OCI-LY1 (cell line): ENCODE results near the gene PRRC1.

Experiments
- H2AFZ ChIP-seq: fragments of 200-600 bp; sonication (generic), shearing (Covaris generic); 2 replicates; pipeline ENCODE4 v1.6.0; 2014; ENCODE audit warnings: antibody characterized with exemption, mild to moderate bottlenecking, low read length
- H3F3A ChIP-seq: fragments of 200-600 bp; sonication (generic), shearing (Covaris generic); 2 replicates; pipeline ENCODE4 v1.6.0; 2014; ENCODE audit warnings: mild to moderate bottlenecking, antibody characterized with exemption, low read length, moderate library complexity; ENCODE audit not compliant: insufficient read depth
- H3K27ac ChIP-seq: fragments of 200-600 bp; sonication (generic); 2 replicates; pipeline ENCODE4 v1.5.1; 2014; ENCODE audit warnings: low read length, mixed run types, mild to moderate bottlenecking, low read depth; ENCODE audit not compliant: poor library complexity, severe bottlenecking
- H3K27me3 ChIP-seq: fragments of 200-600 bp; sonication (generic); 2 replicates; pipeline ENCODE4 v1.6.0; 2014; ENCODE audit warnings: antibody characterized with exemption, mild to moderate bottlenecking, low read length, moderate library complexity; ENCODE audit not compliant: insufficient read depth
- H3K36me3 ChIP-seq: fragments of 200-600 bp; sonication (generic); 2 replicates; pipeline ENCODE4 v1.6.1; 2014; ENCODE audit warnings: mild to moderate bottlenecking, antibody characterized with exemption, low read length, moderate library complexity, mixed read lengths; ENCODE audit not compliant: insufficient read depth
- H3K4me1 ChIP-seq: fragments of 200-600 bp; sonication (generic); 2 replicates; pipeline ENCODE4 v1.5.1; 2014; ENCODE audit warnings: mild to moderate bottlenecking, low read length, moderate library complexity; ENCODE audit not compliant: insufficient read depth, severe bottlenecking
- H3K4me2 ChIP-seq: fragments of 200-600 bp; sonication (generic), shearing (Covaris generic); 2 replicates; pipeline ENCODE4 v1.6.1; 2014; ENCODE audit warnings: low read length
- H3K4me3 ChIP-seq: fragments of 200-600 bp; sonication (generic); 2 replicates; pipeline ENCODE4 v1.5.1; 2014; ENCODE audit warnings: low read length, low read depth, mild to moderate bottlenecking, mixed read lengths; ENCODE audit not compliant: poor library complexity, severe bottlenecking
- H3K79me2 ChIP-seq: fragments of 200-600 bp; shearing (Covaris generic); 2 replicates; pipeline ENCODE4 v1.6.1; 2016; ENCODE audit warnings: mixed run types, low read length, mixed read lengths; ENCODE audit not compliant: insufficient read depth
- H3K9ac ChIP-seq: fragments of 200-600 bp; sonication (generic), shearing (Covaris generic); 2 replicates; pipeline ENCODE4 v1.6.1; 2014; ENCODE audit warnings: mild to moderate bottlenecking, low read length, mixed read lengths
- H3K9me2 ChIP-seq: fragments of 200-600 bp; sonication (generic), shearing (Covaris generic); 2 replicates; pipeline ENCODE4 v1.6.1; 2014; ENCODE audit warnings: low read depth, mild to moderate bottlenecking, low read length, mixed read lengths
- H3K9me3 ChIP-seq: fragments of 200-600 bp; shearing (Covaris generic); 2 replicates; pipeline ENCODE4 v1.6.1; 2014; ENCODE audit warnings: low read length, mixed read lengths
- H4K20me1 ChIP-seq: fragments of 200-600 bp; sonication (generic), shearing (Covaris generic); 2 replicates; pipeline ENCODE4 v1.6.0; 2016; ENCODE audit warnings: mild to moderate bottlenecking, low read length; ENCODE audit not compliant: insufficient read depth
- CTCF ChIP-seq: fragments of 200-600 bp; sonication (generic), shearing (Covaris generic); IDR thresholded peaks from 2 replicates; pipeline ENCODE4 v1.5.1; 2017; ENCODE audit warnings: mild to moderate bottlenecking, antibody characterized with exemption, low read length, moderate library complexity, mixed read lengths
- EZH2 ChIP-seq: fragments of 200-600 bp; sonication (generic), shearing (Covaris generic); IDR thresholded peaks from 2 replicates; pipeline ENCODE4 v1.8.0; 2017; ENCODE audit warnings: borderline replicate concordance, mixed run types, mild to moderate bottlenecking, antibody characterized with exemption, low read length, moderate library complexity, mixed read lengths

Gene PRRC1

DNA sequence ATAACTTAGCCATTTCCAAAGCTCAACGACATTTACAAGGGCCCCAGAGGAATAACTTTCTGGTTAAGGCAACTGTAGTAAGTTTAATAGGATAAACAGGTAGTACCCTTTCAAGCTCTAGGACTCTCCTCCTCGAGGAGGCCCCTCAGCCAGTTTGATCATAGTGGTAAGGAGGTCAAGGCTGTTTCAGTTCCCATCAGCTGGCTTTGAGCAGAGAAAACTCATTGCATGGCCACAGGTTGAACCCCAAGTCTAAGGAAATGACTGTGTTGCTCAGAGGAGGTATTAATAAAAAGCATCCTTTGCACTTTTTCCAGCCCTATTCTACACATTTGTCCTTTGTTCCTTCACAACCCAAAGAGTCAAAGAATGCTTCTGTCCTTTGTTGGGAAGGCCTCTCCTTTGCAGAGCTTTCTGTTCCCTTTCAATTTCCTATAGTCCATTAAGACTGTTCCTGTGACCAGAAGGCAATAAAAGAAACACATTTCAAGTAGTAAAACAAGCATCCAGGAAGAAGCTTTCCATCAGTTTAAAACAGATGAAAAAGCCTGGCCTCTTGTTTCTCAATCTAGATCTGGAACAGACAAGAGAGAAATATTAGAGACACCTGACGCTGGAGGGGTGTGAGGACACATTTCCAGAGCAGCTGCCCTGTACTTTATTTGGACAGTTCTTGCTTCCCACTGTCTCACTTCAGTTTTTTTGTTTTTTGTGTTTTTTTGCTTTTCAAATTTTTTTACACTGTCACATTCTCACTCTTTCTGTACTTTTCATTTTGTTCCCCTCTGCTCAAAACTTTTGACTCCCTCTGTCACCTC, 54.1 kb downstream of the PRRC1 start:
- TF ChIP-seq CTCF: no peak
- TF ChIP-seq EZH2: no peak
- Histone ChIP-seq H3K27me3 (no peaks in the 10 kb centered on the region), H3K4me3 (no peak overlapping the region), H3K27ac (peak overlapping the region; percentile 76), H3F3A (no peaks in the 10 kb centered on the region), H3K36me3 (no peaks in the 10 kb centered on the region), H2AFZ (peak overlapping the region; percentile 77), H3K9me2 (no peaks in the 10 kb centered on the region), H3K9ac (peak overlapping the region; percentile 14; the same call in 1 of the 2 replicates), H3K4me1 (peaks cover 60% of the 10 kb centered on the region), H3K9me3 (peaks cover 8% of the 10 kb centered on the region; the same call in 1 of the 2 replicates), H4K20me1 (no peaks in the 10 kb centered on the region), H3K79me2 (0 out of 2 replicates have a peak, but pooled peaks cover 7% of the 10 kb centered on the region), H3K4me2 (peak overlapping the region; percentile 16; the same call in 1 of the 2 replicates)

DNA sequence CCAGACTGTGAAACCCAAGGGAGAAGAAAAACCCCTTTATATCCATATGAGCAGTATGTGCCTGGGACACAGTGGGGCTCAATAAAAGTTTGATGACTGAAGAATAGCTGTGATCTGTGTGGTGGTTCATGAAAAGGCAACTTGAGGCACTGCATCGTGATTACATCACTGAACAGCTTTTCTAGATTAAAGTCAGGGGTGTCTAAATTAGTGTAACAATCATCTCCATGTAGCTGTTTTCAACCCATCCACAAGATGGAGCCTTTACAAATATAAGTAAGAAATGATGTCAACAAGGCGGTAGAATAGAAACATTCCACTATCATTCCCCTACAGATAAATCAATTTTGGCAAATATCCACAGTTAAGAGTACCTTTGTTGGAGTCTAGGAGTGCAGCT, 55.5 kb downstream of the PRRC1 start:
- no peak overlapping the region; the same call in 1 of the 2 replicates for H3K4me2 ChIP-seq
- no peak overlapping the region; the same call in 1 of the 2 replicates for H3K9ac ChIP-seq
- H3K27ac ChIP-seq: peak overlapping the region; percentile 76
- TF ChIP-seq EZH2 (no peak), CTCF (peak; percentile 65)
- H3K4me1 ChIP-seq: peaks cover 46% of the 10 kb centered on the region
- H3K9me2 ChIP-seq: no peaks in the 10 kb centered on the region
- no peaks in the 10 kb centered on the region for H3K27me3 ChIP-seq
- H2AFZ ChIP-seq: no peak overlapping the region
- H3F3A ChIP-seq: no peaks in the 10 kb centered on the region
- H3K36me3 ChIP-seq: no peaks in the 10 kb centered on the region
- 0 out of 2 replicates have a peak, but pooled peaks cover 7% of the 10 kb centered on the region for H3K79me2 ChIP-seq
- H3K4me3 ChIP-seq: no peak overlapping the region
- no peaks in the 10 kb centered on the region for H4K20me1 ChIP-seq
- H3K9me3 ChIP-seq: peaks cover 8% of the 10 kb centered on the region; the same call in 1 of the 2 replicates

GRCh38 chr5:127574852-127575679, 57.6 kb downstream of the PRRC1 start:
- Histone ChIP-seq H3K4me3 (no peak overlapping the region), H4K20me1 (no peaks in the 10 kb centered on the region), H2AFZ (no peak overlapping the region), H3K36me3 (no peaks in the 10 kb centered on the region), H3K79me2 (no peaks in the 10 kb centered on the region), H3K9me2 (no peaks in the 10 kb centered on the region), H3K4me1 (peaks cover 40% of the 10 kb centered on the region), H3K27ac (no peak overlapping the region), H3K9me3 (peaks cover 8% of the 10 kb centered on the region; the same call in 1 of the 2 replicates), H3F3A (no peaks in the 10 kb centered on the region), H3K27me3 (no peaks in the 10 kb centered on the region), H3K4me2 (no peak overlapping the region), H3K9ac (no peak overlapping the region)
- TF ChIP-seq CTCF: no peak
- no peak for TF ChIP-seq EZH2
